Loucy (cell line): ENCODE measurements around the gene CDC42BPA.
"Not testable (repeated sequence)": the region's sequence is repeated elsewhere in the genome, so short reads cannot be mapped to it uniquely, and the experiment has no call there.

Experiments used
- H2AFZ ChIP-seq: fragments of 200-600 bp; sonication (generic); 2 replicates; pipeline ENCODE4 v1.6.0; 2016; ENCODE audit warnings: antibody characterized with exemption, mild to moderate bottlenecking, low read length, moderate library complexity
- H3F3A ChIP-seq: fragments of 200-600 bp; 2 replicates; pipeline ENCODE4 v1.6.0; 2016; ENCODE audit warnings: antibody characterized with exemption, low read depth, mild to moderate bottlenecking
- H3K27me3 ChIP-seq: fragments of 200-600 bp; sonication (generic); 2 replicates; pipeline ENCODE4 v1.6.1; 2014; ENCODE audit warnings: low read length, mild to moderate bottlenecking; ENCODE audit not compliant: insufficient read depth, poor library complexity, severe bottlenecking
- H3K36me3 ChIP-seq: fragments of 200-600 bp; sonication (generic); 2 replicates; pipeline ENCODE4 v1.6.1; 2016; ENCODE audit warnings: low read length; ENCODE audit not compliant: insufficient read depth
- H3K4me1 ChIP-seq: fragments of 200-600 bp; sonication (generic); 2 replicates; pipeline ENCODE4 v1.5.1; 2014; ENCODE audit warnings: low read length, mild to moderate bottlenecking; ENCODE audit not compliant: insufficient read depth, poor library complexity, severe bottlenecking
- H3K4me2 ChIP-seq: fragments of 200-600 bp; sonication (generic); 2 replicates; pipeline ENCODE4 v1.6.0; 2014; ENCODE audit warnings: antibody characterized with exemption, low read length, low read depth, mild to moderate bottlenecking; ENCODE audit not compliant: poor library complexity, severe bottlenecking
- H3K4me3 ChIP-seq: fragments of 200-600 bp; sonication (generic); 2 replicates; pipeline ENCODE4 v1.5.1; 2014; ENCODE audit warnings: low read length, mild to moderate bottlenecking, mixed read lengths; ENCODE audit not compliant: poor library complexity, severe bottlenecking
- H3K79me2 ChIP-seq: fragments of 200-600 bp; sonication (generic); 2 replicates; pipeline ENCODE4 v1.6.1; 2014; ENCODE audit warnings: low read length; ENCODE audit not compliant: insufficient read depth
- H3K9ac ChIP-seq: fragments of 200-600 bp; sonication (generic); 2 replicates; pipeline ENCODE4 v1.6.0; 2014; ENCODE audit warnings: mild to moderate bottlenecking, low read depth, low read length, moderate library complexity; ENCODE audit not compliant: poor library complexity, severe bottlenecking
- H3K9me2 ChIP-seq: fragments of 200-600 bp; sonication (generic); replicated peaks from 2 replicates; pipeline ENCODE4 v1.6.1; 2016; ENCODE audit warnings: low read depth, low read length, mixed read lengths
- H3K9me3 ChIP-seq: fragments of 200-600 bp; sonication (generic); 2 replicates; pipeline ENCODE4 v1.6.1; 2014; ENCODE audit warnings: mild to moderate bottlenecking, antibody characterized with exemption, low read length, low read depth; ENCODE audit not compliant: insufficient read depth
- H4K20me1 ChIP-seq: fragments of 200-600 bp; sonication (generic); 2 replicates; pipeline ENCODE4 v1.6.0; 2014; ENCODE audit warnings: antibody characterized with exemption, low read length, mild to moderate bottlenecking; ENCODE audit not compliant: insufficient read depth, poor library complexity, severe bottlenecking
- EZH2phosphoT487 ChIP-seq: fragments of 200-600 bp; IDR thresholded peaks from 2 replicates; pipeline ENCODE4 v1.6.1; 2018; ENCODE audit warnings: antibody characterized with exemption, mild to moderate bottlenecking, moderate library complexity, borderline replicate concordance
- TF ChIP-seq, protein P1 (sequence below): fragments of 200-600 bp; sonication (generic); conservative IDR thresholded peaks from 2 replicates; pipeline ENCODE4 v1.5.1; 2014; ENCODE audit warnings: mild to moderate bottlenecking, antibody characterized with exemption, low read length

CDC42BPA gene

DNA sequence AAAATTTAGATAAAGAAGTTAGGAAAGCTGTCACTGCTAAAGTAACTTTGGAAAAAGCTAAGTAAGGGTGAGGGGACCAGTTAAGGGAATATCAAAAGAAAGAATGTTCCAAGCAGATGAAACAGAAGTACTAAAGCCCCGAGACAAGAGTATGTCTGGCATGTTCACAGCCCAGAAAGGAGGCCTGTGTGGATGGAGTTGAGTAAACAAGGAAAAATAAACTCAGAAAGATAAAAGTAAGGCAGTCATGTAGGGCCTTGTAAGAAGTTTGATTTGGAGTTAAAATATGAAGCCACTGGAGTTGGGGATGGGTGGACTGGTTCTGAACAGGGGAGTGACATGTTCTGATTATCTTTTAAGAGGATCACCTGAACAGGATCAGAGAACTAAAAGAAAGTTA is 177.9 kb downstream of the CDC42BPA start:
- H3K4me2 ChIP-seq = no peak overlapping the region
- no peaks in the 10 kb centered on the region for H3F3A ChIP-seq
- no peaks in the 10 kb centered on the region for H3K9me3 ChIP-seq
- no peaks in the 10 kb centered on the region for H3K27me3 ChIP-seq
- no peak overlapping the region for H2AFZ ChIP-seq
- no peaks in the 10 kb centered on the region for H3K9me2 ChIP-seq
- H3K9ac ChIP-seq = no peak overlapping the region
- no peaks in the 10 kb centered on the region for H3K4me1 ChIP-seq
- no peak overlapping the region for H3K4me3 ChIP-seq
- TF ChIP-seq, protein P1, sequence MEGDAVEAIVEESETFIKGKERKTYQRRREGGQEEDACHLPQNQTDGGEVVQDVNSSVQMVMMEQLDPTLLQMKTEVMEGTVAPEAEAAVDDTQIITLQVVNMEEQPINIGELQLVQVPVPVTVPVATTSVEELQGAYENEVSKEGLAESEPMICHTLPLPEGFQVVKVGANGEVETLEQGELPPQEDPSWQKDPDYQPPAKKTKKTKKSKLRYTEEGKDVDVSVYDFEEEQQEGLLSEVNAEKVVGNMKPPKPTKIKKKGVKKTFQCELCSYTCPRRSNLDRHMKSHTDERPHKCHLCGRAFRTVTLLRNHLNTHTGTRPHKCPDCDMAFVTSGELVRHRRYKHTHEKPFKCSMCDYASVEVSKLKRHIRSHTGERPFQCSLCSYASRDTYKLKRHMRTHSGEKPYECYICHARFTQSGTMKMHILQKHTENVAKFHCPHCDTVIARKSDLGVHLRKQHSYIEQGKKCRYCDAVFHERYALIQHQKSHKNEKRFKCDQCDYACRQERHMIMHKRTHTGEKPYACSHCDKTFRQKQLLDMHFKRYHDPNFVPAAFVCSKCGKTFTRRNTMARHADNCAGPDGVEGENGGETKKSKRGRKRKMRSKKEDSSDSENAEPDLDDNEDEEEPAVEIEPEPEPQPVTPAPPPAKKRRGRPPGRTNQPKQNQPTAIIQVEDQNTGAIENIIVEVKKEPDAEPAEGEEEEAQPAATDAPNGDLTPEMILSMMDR = no peak
- TF ChIP-seq EZH2phosphoT487 = no peak
- H4K20me1 ChIP-seq = no peaks in the 10 kb centered on the region
- H3K36me3 ChIP-seq = no peaks in the 10 kb centered on the region
- H3K79me2 ChIP-seq = no peaks in the 10 kb centered on the region

DNA sequence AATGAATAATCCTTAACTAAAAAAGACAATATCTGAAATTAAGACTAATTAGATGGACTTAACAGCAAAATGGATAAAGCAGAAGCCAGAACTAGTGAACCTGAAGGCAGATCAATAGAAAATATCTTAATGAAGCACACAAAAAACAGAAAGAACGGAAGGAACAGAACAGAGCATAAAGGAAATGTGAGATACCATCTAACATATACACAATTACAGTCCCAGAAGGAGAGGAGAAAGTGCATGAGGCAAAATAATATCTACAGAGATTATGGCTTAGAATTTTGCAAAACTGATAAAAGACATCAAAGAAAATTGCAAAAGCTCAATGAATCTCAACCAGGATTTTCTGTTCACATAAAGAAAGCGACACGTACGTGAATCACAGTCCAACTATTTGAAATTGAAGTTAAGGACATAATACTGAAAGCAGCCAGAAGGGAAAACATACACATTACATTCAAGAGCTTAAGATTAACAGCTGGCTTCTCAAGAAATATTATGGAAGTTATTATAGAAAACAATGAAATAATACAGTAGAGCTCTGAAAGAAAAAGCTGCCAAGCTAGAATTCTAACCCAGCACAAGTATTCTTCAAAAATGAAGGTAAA is 182.0 kb downstream of the CDC42BPA start:
- Histone ChIP-seq H3K9me2 (no peaks in the 10 kb centered on the region), H3K4me3 (no peak overlapping the region), H3K79me2 (no peaks in the 10 kb centered on the region), H3K9ac (no peak overlapping the region), H3K4me1 (no peaks in the 10 kb centered on the region), H3K9me3 (no peaks in the 10 kb centered on the region), H4K20me1 (no peaks in the 10 kb centered on the region), H3F3A (no peaks in the 10 kb centered on the region), H3K36me3 (no peaks in the 10 kb centered on the region), H3K4me2 (no peak overlapping the region), H3K27me3 (no peaks in the 10 kb centered on the region), H2AFZ (no peak overlapping the region)
- TF ChIP-seq EZH2phosphoT487 = no peak
- TF ChIP-seq, protein P1 = no peak

DNA sequence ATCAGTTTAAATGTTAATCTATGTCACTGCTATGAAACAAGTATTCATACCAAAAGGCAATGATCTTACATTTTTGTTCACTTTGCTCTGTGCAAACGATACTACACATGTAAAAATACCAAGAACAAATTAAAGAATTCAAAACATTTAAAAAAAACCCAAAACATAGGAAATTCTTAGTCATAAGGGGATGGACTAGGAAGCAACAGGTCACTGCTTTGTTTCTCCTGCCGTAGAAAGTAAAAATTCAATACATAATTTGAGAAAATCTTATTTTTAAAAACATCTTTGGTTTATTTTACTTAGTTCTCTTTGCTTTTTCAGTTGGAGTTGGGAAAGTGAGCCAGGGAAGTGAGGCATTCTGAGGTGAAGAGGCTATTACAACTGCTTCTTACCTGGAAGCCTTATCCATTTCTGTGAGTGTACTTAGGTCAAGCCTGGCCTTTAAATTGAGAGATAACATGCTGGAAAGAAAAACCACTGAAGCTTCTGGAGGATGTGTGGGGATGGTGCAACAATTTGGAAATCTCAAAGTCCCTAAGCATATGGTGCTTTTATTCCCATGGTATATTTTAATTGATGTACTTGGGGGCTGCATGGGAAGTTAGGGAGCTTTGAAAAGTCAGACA is 183.5 kb downstream of the CDC42BPA start:
- H3F3A ChIP-seq = no peaks in the 10 kb centered on the region
- H3K4me2 ChIP-seq = no peak overlapping the region
- H2AFZ ChIP-seq = no peak overlapping the region
- no peaks in the 10 kb centered on the region for H4K20me1 ChIP-seq
- no peaks in the 10 kb centered on the region for H3K4me1 ChIP-seq
- no peaks in the 10 kb centered on the region for H3K9me3 ChIP-seq
- H3K27me3 ChIP-seq = no peaks in the 10 kb centered on the region
- H3K36me3 ChIP-seq = no peaks in the 10 kb centered on the region
- H3K9me2 ChIP-seq = no peaks in the 10 kb centered on the region
- no peaks in the 10 kb centered on the region for H3K79me2 ChIP-seq
- H3K9ac ChIP-seq = no peak overlapping the region
- TF ChIP-seq, protein P1 = no peak
- no peak for TF ChIP-seq EZH2phosphoT487
- no peak overlapping the region for H3K4me3 ChIP-seq

DNA sequence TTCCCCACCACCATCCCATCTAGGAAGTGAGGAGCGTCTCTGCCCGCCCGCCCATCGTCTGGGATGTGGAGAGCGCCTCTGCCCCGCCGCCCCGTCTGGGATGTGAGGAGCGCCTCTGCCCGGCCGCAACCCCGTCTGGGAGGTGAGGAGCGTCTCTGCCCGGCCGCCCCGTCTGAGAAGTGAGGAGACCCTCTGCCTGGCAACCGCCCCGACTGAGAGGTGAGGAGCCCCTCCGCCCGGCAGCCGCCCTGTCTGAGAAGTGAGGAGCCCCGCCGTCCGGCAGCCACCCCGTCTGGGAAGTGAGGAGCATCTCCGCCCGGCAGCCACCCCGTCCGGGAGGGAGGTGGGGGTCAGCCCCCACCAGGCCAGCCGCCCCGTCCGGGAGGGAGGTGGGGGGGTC is 185.6 kb downstream of the CDC42BPA start:
- not testable (repeated sequence) for H3K36me3 ChIP-seq, H3K27me3 ChIP-seq, H2AFZ ChIP-seq, H3K9ac ChIP-seq, H3K79me2 ChIP-seq, H3K4me2 ChIP-seq, H3F3A ChIP-seq, H3K4me1 ChIP-seq, H3K9me3 ChIP-seq, H4K20me1 ChIP-seq, H3K4me3 ChIP-seq, H3K9me2 ChIP-seq
